Esophagus muscularis mucosa (tissue), 4 donors: ENCODE results near the gene SAXO1. TPM values are rescaled to one million over a fixed set of nuclear protein-coding genes. Genes with fewer than 3 reads are reported as not detected.
"Not testable (repeated sequence)": the region's sequence is repeated elsewhere in the genome, so short reads cannot be mapped to it uniquely, and the experiment has no call there.

Source experiments
- DNase-seq: peaks from one replicate; pipeline ENCODE4 v3.0.0-alpha.2; 2017; ENCODE audit errors: extremely low spot score
- H3K27ac ChIP-seq, 4 donors: fragments of 200-600 bp; sonication (generic); replicated peaks in 1 of 4; 1 replicate in 3 of 4; 2 replicates in 1 of 4; pipeline ENCODE4 v1.5.1; 2016 to 2019; ENCODE audit warnings: mild to moderate bottlenecking in 1 of 4
- H3K27me3 ChIP-seq, 4 donors: fragments of 200-600 bp; sonication (generic); one replicate each; pipeline versions ENCODE4 v1.5.1 to v1.6.0; 2016 to 2019
- H3K36me3 ChIP-seq, 4 donors: fragments of 200-600 bp; sonication (generic); one replicate each; pipeline ENCODE4 v1.5.1; 2016 to 2019
- H3K4me1 ChIP-seq, 4 donors: fragments of 200-600 bp; sonication (generic); one replicate each; pipeline ENCODE4 v1.5.1; 2016 to 2019
- H3K4me3 ChIP-seq, 4 donors: fragments of 200-600 bp; sonication (generic); 1 replicate in 2 of 4; 2 replicates in 2 of 4; pipeline ENCODE4 v1.5.1; 2016 to 2019; ENCODE audit warnings: mild to moderate bottlenecking in 4 of 4, moderate library complexity in 1 of 4
- H3K9me3 ChIP-seq, 4 donors: fragments of 200-600 bp; sonication (generic); 1 replicate in 3 of 4; 2 replicates in 1 of 4; pipeline ENCODE4 v1.5.1; 2016 to 2019
- EP300 ChIP-seq: sonication (generic); formaldehyde crosslinking; IDR thresholded peaks from one replicate; pipeline ENCODE4 v1.6.1; 2017; ENCODE audit warnings: antibody characterized with exemption
- POLR2A ChIP-seq: fragments of 450-650 bp; IDR thresholded peaks from one replicate; pipeline ENCODE4 v1.6.1; 2017; ENCODE audit warnings: antibody characterized with exemption, moderate library complexity, mild to moderate bottlenecking, low read depth
- POLR2AphosphoS5 ChIP-seq, 2 donors: sonication (generic); formaldehyde crosslinking; IDR thresholded peaks; one replicate each; pipeline ENCODE4 v1.6.1; 2017; ENCODE audit warnings: antibody characterized with exemption in 2 of 2
- WGBS: methylation state at CpG from one replicate; pipeline ENCODE4 v1.1.5; 2018; 5-methylcytosine and 5-hydroxymethylcytosine counted together
- intact Hi-C: fragments of 100-400 bp; cut with DNase I; formaldehyde crosslinking; loops from one replicate; pipeline ENCODE4 v1.15.1; 2023
- total RNA-seq, 4 donors: library from RNA; depleted of rRNA; stranded (reverse); fragments of >200 nt; gene quantifications; one replicate each; pipeline versions ENCODE4 v1.1.0 to v1.2.1, GENCODE V29; 2016
- TF ChIP-seq, protein P1 (sequence below), 3 experiments: fragments of 200-600 bp in 2 of 3; fragments of 450-650 bp in 1 of 3; sonication (generic) in 2 of 3; IDR thresholded peaks; one replicate each; pipeline ENCODE4 v1.5.1; 2017 to 2019; ENCODE audit warnings: antibody characterized with exemption in 3 of 3, mild to moderate bottlenecking in 2 of 3, moderate library complexity in 1 of 3

Gene SAXO1
- total RNA-seq, 4 donors from 2014 or later, result 0.11 to 0.17 TPM; not detected in 2

DNA sequence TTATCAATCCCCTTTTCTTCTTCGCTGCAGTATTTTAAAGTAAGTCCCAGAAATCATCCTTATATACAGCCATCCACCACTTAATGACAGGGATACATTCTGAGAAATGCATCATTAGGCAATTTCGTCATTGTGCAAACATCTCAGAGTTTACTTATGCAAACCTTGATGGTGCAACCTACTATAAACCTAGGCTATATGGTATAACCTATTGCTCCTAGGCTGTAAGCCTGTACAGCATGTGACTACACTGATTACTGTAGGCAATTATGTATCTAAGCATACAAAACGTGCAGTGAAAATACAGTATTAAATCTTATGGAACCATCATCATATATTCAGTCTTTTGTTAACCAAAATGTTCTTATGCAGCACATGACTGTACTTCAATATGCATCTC, 36.8 kb downstream of the SAXO1 start:
- no peak for DNase-seq
- Histone ChIP-seq H3K27ac (no peak overlapping the region), H3K4me1 (no peaks in the 10 kb centered on the region), H3K9me3 (no peaks in the 10 kb centered on the region), H3K27me3 (no peaks in the 10 kb centered on the region), H3K36me3 (no peaks in the 10 kb centered on the region), H3K4me3 (no peak overlapping the region)
- WGBS, result 74% methylated on average over 3 of the region's 3 CpGs
- TF ChIP-seq, protein P1, sequence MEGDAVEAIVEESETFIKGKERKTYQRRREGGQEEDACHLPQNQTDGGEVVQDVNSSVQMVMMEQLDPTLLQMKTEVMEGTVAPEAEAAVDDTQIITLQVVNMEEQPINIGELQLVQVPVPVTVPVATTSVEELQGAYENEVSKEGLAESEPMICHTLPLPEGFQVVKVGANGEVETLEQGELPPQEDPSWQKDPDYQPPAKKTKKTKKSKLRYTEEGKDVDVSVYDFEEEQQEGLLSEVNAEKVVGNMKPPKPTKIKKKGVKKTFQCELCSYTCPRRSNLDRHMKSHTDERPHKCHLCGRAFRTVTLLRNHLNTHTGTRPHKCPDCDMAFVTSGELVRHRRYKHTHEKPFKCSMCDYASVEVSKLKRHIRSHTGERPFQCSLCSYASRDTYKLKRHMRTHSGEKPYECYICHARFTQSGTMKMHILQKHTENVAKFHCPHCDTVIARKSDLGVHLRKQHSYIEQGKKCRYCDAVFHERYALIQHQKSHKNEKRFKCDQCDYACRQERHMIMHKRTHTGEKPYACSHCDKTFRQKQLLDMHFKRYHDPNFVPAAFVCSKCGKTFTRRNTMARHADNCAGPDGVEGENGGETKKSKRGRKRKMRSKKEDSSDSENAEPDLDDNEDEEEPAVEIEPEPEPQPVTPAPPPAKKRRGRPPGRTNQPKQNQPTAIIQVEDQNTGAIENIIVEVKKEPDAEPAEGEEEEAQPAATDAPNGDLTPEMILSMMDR (IDR thresholded peaks at IDR 0.05), result no peak
- no peak for TF ChIP-seq POLR2A
- TF ChIP-seq EP300, result no peak
- no peak for TF ChIP-seq POLR2AphosphoS5 (IDR thresholded peaks at IDR 0.05)
- intact Hi-C loops, result no loop called here

DNA sequence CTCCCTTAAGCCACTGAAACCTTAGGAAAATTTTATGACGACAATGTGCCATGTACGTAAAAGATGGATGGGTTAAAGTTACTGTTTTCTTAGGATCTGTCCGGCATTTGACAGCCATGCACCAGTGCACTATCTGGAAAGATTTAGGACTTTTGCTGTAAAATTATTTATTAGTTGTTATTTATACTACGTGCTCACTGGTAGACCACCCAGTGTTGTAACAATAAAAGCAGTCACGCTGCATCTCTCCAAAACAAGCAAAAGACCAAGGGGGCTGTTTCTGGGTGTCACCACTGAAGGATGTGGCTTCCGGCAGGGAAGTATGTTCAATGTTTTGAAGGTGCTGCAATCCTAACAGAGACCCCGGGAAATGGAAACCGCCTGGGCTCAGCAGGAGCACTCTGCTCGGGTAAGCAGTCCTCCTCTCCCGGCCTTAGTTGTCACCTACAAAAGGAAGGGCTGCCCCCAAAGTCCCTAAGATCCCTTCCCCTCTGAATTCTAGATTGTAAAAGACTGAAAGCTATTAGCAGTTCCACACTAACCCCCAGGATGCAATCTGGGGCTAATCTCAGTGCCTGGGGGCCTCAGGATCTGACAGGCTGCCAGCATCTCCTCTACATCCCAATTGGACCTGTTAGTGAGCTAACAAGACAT, 38.6 kb downstream of the SAXO1 start:
- Histone ChIP-seq H3K9me3 (no peaks in the 10 kb centered on the region), H3K36me3 (no peaks in the 10 kb centered on the region), H3K4me1 (no peaks in the 10 kb centered on the region), H3K27me3 (no peaks in the 10 kb centered on the region), H3K4me3 (no peak overlapping the region), H3K27ac (no peak overlapping the region)
- TF ChIP-seq, protein P1 (IDR thresholded peaks at IDR 0.05), result no peak
- intact Hi-C loops, result no loop called here
- 79% methylated on average over 10 of the region's 10 CpGs for WGBS
- DNase-seq, result peak; percentile 83

DNA sequence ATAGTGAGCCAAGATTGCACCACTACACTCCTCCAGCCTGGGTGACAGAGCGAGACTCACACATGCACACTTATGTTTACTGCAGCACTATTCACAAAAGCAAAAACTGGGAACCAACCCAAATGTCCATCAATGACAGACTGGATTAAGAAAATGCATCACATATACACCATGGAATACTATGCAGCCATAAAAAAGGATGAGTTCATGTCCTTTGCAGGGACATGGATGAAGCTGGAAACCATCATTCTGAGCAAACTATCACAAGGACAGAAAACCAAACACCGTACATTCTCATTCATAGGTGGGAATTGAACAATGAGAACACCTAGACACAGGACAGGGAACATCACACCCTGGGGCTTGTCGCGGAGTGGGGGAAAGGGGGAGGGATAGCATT, 41.8 kb downstream of the SAXO1 start:
- H3K9me3 ChIP-seq, H3K27me3 ChIP-seq, DNase-seq, H3K27ac ChIP-seq, intact Hi-C loops, H3K36me3 ChIP-seq, H3K4me1 ChIP-seq, H3K4me3 ChIP-seq: not testable (repeated sequence)
- 93% methylated on average over 4 of the region's 4 CpGs for WGBS

DNA sequence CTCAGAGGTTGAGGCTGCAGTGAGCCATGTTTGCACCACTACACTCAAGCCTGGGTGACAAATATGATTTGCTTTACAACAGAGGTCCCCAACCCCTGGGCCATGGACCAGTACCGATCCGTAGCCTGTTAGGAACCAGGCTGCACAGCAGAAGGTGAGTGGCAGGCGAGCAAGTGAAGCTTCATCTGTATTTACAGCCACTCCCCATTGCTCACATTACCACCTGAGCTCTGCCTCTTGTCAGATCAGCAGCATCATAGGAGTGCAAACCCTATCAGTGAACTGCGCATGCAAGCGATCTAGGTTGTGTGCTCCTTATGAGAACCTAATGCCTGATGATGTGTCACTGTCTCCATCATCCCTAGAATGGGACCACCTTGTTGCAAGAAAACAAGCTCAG, 42.5 kb downstream of the SAXO1 start:
- WGBS, result 92% methylated on average over 5 of the region's 5 CpGs
- no peaks in the 10 kb centered on the region for H3K4me1 ChIP-seq
- H3K9me3 ChIP-seq, result no peaks in the 10 kb centered on the region
- intact Hi-C loops, result no loop called here
- H3K36me3 ChIP-seq, result no peaks in the 10 kb centered on the region
- no peak overlapping the region for H3K4me3 ChIP-seq
- H3K27me3 ChIP-seq, result no peaks in the 10 kb centered on the region
- no peak overlapping the region for H3K27ac ChIP-seq
- DNase-seq, result peak; percentile 39
- TF ChIP-seq, protein P1 (IDR thresholded peaks at IDR 0.05), result no peak
- TF ChIP-seq EP300 (no peak), POLR2AphosphoS5 (IDR thresholded peaks at IDR 0.05) (no peak), POLR2A (no peak)

DNA sequence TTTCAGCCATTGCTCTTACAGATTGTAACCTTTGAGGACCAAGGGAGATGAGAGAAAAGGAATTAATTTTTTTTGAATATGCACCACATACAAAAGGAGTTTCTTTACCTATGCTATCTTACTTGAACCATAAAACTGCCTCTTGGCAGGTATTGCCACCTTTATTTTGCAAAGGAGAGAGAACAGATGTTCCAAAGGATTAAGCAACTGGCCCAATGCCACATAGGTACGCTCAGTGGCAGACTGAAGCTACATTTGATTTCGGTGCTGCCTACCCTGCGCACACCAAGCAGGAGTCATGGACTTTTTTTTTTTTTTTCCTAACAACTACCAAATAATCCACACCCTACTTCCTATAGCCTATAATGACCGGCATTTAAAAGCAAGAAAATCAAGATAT, 43.1 kb downstream of the SAXO1 start:
- Histone ChIP-seq H3K4me3 (no peak overlapping the region), H3K4me1 (no peaks in the 10 kb centered on the region), H3K36me3 (no peaks in the 10 kb centered on the region), H3K9me3 (no peaks in the 10 kb centered on the region), H3K27me3 (no peaks in the 10 kb centered on the region), H3K27ac (no peak overlapping the region)
- WGBS, result 92% methylated on average over 4 of the region's 4 CpGs
- peak; percentile 26 for DNase-seq
- TF ChIP-seq POLR2A (no peak), POLR2AphosphoS5 (IDR thresholded peaks at IDR 0.05) (no peak), EP300 (no peak)
- TF ChIP-seq, protein P1 (IDR thresholded peaks at IDR 0.05), result no peak
- intact Hi-C loops, result no loop called here
